Effector CD4-positive, alpha-beta T cell (primary cell): ENCODE measurements around the gene SBF2.
"Not testable (repeated sequence)": the region's sequence is repeated elsewhere in the genome, so short reads cannot be mapped to it uniquely, and the experiment has no call there.

ENCODE experiments used
- DNase-seq: peaks from one replicate; pipeline ENCODE4 v3.0.0-alpha.2; 2020

Gene SBF2

DNA sequence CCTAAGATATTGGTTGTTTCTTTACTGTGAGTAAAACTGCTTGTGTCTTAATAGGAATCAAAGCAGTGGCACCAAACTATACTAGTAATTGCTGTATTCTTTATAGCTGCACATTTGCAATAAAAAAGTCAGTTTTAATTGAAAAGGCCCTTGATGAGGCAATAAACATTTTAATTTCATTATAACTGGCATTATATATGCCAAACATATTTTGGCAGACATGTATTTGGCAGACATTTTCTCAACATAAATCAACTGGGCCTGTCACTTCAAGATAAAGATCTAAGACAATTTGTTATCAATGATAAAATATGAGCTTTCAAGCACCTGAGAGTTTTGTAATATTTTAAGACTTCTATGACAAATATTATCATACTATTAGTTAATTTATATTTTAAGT is 245.7 kb downstream of the SBF2 start:
- DNase-seq, result no peak

DNA sequence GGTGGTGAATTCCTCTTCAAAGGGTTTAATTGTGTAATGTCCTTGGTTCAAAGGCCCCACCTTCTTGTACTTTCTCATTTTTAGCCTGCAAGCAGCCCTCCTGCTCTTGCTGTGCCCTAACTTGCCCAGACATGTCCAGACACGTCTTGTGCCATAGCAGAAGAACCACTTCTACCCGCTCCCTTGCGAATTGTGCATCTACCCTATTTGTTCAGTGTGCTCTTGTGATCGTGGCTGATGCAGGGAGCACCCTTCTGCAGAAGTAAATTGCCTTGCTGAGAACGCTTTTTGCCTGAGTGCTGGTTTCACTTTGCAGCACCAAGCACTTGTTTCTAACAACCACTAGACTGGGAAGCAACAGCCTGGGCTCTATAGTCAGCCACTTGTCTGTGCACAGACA is 249.4 kb downstream of the SBF2 start:
- DNase-seq, result no peak

DNA sequence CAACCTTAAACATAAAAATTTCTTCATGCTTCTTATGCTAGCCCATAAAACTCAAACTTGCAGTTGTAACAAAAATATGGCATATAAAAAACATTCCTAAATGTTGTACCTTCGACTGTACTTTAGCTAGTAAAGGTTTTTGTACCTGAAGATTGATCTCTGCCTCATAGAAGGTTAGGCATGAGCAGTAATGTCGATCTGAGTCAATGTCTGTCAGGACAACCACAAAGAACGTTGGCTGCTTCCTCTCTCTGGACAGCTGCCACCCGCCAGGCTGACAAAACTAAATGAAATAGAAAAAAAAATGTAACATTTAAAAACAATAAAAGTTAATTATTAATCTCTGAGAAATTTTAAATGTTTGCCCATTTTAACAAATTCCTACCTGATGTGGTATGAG is 251.3 kb downstream of the SBF2 start:
- no peak for DNase-seq

DNA sequence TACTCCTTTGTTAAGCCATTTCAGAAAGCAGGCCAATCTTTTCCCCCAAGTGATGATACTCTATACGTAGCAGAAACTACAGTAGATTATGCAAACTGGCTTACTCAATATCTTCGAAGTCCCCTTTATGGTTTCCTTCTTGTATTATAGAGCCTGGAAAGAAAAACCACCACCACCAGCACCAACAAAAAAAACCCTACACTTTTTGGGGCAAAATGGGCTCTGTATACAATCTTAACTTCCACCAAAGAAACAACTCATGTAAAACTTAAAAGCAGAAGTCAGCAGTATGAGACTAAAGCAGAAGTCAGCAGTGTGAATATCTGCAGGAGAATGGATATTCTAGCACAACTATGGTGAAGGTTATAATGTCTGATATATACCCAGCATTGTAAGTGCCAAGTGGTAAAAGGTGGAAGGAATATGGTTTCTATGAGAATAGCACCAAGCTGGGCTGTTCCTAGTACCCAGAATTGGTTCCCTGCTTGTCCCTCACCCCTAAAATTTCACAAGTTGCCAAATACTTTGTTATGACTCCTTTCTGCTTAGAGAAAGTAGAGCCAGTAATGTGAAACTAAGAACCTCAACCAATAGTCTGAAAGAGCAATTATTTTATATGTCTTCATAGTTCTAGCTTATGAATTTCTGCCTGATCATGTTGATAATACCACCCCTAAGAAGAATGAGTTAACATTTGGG is 252.1 kb downstream of the SBF2 start:
- no peak for DNase-seq

DNA sequence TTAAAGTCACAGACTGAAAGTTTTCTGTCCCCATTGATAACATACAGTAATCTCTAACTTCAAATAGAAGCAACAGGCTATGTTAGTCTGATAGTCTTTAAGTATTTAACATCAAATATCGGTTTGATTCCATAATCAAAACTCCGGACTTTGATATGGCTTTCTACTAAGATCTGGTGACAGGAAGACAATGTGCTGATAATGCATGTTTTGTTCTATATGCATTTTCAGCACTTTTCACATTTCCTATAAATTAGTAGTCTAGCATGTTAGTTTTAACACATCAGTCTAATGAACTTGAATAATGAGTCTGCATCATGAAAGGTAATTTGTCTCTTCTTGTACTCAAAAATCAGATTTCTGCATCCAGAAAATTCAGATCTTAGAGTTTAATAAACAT is 252.7 kb downstream of the SBF2 start:
- DNase-seq, result no peak

DNA sequence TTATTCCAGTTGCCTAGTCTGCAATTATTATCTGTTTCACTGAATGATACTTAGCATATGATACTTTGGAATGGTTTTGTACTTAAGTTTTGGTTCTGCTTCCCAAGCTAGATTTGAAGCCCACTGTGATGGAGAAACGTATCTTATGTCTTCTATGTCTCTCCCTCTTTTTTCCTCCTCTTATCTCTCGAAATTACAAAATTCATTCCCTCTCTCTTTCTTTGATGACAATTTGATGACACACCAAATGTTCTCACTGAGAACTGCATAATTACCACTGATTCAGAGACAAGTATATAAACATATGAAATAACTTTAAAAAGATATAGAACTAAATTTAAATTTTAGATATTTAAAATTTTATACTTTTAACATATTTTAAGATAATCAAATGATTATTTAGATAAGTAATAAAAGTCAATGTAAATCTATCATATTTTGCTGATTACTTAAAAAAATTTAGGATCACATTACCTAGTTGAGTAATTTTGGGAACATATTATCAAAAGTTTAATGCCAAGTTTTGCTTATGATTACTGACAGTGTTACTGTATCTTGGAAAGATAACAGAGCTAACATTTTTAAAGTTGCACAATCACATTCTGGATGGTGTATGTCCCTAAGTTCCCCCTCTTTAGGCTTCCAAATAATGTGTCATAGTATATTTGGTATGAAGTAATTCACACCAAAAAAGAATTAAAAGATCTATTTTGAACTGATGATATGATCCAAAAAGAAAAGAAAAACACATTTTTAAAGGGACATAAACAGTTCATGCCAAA is 255.3 kb downstream of the SBF2 start:
- DNase-seq, result no peak

DNA sequence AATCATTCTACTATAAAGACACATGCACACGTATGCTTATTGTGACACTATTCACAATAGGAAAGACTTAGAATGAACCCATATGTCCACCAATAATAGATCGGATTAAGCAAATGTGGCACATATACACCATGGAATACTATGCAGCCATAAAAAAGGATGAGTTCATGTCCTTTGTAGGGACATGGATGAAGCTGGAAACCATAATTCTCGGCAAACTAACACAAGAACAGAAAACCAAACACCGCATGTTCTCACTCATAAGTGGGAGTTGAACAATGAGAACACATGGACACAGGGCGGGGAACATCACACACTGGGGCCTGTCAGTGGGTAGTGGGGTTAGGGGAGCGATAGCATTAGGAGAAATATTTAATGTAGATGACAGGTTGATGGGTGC is 258.1 kb downstream of the SBF2 start:
- DNase-seq, result not testable (repeated sequence)

DNA sequence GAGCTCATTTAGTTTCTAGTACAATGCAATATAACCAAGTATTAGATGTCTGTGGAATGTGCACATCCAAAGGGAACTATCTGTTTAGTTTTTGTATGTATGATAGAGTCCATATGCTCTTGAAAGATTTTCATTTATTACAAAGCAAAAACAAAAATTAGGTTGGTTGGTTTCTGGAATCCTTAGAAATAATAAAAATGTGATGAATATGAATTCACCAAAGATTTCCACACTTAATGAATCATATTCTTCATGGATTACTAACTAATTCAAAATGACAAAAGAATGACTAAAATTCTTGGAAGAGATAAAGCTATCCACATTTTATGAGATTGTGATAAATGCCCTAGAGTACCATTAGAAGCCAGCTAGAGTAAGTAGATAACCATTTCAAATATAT is 261.1 kb downstream of the SBF2 start:
- DNase-seq, result no peak

DNA sequence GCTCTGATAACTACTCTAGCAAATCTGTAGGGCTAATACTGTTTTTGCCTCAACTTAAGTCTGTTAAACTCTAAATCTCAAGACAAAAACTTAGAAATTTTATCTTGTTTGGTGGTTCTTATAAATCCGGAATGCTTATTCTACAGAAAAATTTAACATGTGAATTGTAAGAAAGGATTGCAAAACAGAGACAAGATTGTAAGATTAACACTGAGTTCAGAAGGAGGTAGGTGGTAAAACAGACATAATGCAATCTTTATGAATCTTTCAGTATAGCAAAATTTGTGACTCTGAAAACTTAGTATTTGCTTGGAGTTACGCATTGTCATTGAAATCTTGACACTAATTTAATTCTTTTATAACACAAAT is 263.9 kb downstream of the SBF2 start:
- DNase-seq, result no peak

DNA sequence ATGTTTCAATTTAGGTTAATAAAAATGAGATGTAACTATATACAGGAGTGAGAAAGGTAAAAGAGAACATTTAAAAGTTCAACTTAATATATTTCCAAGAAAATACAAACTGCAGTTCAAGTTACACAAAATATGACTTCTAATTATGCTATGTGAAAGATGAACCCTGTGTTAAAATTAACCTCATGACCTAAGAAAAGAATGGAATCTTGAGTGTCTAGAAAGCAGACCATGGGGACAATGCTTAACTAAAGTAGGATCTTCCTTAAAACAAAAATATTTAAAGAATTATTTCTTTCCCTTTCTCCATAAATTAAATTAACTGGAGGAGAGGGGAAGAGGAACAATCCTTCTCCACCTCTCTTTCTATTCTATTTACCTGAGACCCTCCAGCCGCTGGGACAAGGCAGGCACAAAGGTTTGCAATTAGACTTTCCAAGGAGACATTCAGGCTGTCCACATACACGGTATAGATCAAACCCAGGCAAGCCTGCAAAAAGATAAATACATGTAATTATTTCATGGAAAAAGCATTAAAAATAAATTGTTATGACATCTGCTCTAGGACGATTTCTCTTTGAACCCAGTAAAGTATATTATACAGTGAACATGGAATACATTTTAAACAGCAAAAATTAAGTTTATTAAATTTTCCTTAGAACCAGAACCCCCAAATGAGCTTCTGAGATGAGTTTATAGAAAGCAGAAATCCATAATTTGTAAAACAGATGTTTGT is 264.5 kb downstream of the SBF2 start:
- no peak for DNase-seq

DNA sequence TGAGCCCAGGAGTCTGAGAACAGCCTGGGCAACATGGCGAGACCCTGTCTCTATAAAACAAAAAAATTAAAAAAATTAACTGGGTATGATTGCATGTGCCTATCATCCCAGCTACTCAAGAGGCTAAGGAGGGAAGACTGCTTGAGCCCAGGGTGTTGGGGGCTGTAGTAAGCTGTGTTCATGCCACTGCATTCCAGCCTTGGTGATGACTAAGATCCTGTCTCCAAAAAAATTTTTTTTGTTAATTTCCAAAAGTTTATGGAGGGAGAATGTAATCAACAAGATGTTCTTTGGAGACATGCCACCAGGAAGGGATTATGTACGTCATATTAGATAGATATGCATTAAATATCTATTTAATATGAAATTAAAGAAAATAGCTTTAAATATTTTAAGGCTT is 267.5 kb downstream of the SBF2 start:
- no peak for DNase-seq

DNA sequence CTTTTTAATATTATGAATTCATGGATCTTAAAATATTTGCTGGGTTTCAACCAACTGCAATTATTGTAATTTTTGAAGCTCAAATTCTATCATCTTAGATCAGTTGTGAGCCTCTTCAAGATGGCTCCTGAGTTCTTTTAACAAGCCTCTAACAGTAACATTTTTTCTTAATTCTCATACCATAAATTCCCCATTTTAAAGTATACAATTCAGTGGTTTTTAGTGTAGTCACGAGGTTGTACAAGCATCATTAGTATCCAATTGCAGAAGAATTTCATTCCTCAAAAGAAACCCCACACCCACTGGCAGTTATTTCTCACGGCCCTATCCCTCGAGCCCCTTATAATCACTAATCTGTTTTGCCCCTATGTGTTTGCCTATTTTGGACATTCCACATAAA is 270.8 kb downstream of the SBF2 start:
- no peak for DNase-seq

DNA sequence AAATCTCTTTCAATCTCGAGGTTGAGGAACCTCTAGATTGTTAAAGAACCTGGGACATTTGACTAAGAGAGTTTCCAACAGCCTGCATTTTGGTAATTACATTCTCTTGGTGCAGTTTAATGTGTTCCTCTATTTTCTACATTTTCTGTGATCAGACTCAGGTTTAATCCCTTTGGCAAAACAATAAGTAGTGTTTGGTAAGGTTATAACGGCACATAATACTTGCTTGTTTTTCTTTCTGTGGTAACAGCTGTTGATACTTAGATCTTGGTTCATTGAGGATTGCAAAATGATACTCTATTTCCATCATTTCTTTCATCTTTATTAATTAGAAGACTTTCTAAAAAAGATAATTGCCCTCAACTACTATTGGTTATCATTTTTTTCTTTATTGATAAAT is 271.3 kb downstream of the SBF2 start:
- no peak for DNase-seq

DNA sequence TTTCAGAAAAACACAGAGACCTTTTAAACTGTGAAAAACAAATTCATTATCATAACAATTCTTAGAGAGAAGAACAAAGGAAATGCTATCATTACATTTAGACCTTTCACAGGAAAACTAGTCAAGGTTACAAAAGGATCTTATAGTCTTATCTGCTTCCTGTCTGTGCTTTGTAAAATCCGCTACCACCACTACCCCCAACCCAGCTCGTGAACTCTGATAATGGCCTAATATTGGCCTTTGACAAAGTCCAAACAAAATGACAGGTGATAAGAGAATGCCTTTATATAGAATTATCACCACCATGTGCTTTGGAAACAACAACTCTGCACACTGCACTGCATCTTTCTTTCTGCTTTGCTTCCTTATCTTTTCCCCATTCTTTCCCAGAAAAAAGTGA is 272.5 kb downstream of the SBF2 start:
- DNase-seq, result no peak

DNA sequence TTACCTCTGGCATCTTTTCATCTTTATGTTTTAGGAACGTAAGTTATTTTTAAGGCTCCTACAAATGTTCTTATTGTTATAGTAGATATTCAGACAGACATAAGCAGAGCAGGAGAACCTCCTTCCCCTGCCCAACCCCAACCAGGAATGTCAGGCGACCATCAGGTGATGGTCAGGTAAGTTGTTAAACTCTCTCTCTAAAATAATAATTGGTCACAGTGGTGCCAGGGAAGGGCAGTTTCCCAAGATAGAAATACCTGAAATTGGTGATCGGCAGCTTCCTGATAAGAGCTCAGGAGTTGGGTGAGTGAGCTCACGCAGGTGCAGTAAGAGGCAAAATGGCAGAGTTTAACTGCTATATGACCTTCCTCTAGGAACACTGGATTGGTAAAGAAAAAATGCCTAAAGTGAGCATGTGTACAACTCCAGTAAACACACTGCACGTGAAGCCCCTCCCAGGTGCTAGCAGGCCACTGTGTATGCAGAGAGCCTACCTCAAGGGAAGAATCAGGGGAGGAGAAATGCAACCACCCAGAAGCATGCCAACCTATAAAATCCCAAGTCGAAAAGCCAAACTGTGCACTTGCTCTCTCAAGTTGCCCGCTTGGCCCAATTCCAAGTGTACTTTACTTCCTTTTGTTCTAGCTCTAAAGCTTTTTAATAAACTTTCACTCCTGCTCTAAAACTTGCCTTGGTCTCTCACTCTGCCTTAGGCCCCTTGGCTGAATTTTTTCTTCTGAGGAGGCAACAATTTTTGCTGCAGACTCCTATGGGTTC is 273.9 kb downstream of the SBF2 start:
- no peak for DNase-seq

DNA sequence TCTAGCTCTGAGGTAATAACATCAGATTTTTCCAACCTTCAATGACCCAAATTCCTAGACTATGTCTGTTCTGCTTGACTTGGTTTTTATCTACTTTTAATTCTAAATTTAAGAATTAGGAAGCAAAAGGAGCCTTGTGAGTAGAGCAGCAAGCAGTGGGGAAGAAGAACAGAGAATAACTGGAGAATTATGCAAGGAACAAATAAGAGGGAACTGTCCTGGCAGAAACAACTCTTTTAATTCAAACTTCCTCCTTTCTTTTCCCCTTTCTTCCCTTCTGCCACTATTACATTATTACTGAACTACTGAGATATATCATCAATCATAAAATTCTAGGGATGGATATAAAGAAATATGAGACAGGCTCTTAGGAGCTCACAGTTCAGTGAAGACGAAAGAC is 276.1 kb downstream of the SBF2 start:
- no peak for DNase-seq

DNA sequence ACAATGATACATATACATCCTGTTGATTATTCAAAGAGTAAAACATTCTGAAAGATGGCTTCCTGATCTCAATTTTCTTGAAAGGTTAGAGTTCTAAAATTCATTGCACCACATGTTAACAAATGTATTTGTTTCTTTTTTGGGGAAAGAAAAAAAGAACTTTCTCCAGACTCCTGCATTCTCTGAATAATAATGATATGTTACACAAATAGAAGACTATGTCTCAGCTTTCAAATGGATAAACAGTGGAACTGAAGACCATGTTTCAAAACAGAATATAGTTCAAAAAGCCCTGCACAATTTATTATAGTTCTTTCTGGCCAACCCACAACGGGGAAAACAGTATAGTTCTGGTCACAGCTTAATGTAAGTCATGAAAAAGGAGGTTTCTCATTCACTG is 277.0 kb downstream of the SBF2 start:
- DNase-seq, result no peak

DNA sequence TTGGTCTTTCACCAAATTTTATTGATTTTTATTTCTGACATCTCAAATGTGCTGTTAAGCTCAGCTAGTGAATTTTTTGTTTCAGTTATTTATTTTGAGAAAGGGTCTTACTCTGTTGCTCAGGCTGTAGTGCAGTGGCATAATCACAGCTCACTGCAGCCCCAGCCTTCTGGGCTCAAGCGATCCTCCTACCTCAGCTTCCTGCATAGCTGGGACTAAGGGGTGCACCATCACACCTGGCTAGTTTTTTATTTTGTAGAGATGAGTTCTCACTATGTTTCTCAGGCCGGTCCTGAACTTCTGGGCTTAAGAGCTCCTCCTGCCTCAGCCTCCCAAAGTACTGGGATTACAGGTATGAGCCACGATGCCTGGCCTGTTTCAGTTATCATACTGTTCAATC is 282.0 kb downstream of the SBF2 start:
- DNase-seq, result no peak

DNA sequence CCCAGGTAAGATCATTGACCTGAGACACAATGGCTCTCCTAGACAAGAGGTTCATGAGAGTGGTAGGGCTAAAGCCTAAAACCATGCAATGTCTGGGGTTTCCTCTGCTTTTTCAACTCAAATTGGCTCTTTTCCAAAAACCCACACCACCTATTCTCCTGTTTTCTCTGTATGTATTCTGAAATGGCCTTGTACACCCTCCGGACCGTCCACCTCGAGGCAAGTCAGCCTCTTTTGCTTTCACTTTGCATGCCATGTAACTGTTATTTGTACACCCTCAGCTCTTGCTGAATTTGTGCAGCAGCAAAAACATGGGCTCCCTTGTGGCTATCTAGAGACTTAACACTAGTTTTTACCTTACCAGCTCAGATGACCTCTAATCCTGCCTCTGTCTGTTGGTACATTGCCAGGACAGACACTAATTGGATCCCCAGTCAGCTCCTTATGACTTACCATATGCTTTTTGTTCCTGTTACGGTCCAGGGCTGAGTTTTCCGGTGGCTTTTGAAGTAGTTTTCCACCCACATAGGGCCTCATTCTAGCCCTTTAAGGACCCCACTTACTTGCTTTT is 288.0 kb downstream of the SBF2 start:
- DNase-seq, result no peak

DNA sequence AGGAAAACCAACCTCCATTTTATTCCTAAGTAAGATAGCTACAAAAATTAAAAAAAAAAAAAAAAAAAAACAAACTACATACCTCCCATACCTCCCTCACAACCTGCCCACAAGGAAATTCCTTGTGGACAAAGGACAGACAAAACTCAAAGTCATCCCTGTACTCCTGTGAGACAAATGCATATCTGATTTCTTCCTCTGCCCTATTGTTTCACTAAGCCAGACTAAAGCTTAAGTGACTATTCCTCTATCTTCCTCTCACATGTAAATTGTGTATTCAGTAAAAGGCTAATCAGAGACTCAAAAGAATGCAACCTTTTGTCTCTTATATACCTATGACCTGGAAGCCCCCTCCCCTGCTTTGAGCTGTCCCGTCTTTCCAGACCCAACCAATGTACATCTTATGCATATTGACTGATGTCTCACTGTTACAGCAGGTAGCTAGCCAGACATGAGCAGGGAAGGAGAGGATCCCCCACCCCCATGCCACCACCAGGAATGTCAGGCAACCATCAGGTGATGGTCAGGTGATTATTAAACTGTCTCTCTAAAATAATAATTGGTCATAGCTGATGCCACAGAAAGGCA is 289.4 kb downstream of the SBF2 start:
- no peak for DNase-seq

DNA sequence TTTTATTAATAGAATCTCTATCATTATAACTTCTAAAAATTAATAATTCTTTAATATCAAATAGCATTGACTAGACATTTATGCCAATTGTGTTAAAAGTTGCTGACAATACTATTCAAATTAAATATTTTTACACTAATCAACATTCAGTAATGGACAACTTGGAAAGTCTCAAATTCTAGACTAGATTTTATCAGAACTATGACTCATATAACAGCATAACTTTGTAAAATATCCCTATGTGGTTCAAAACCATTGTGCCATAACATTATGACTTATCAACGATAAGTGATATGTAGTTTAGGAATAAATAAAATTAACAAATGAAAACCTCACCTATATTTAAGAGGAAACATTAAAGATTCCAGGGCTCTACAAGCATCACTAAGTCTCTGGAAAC is 291.8 kb downstream of the SBF2 start:
- DNase-seq, result no peak

DNA sequence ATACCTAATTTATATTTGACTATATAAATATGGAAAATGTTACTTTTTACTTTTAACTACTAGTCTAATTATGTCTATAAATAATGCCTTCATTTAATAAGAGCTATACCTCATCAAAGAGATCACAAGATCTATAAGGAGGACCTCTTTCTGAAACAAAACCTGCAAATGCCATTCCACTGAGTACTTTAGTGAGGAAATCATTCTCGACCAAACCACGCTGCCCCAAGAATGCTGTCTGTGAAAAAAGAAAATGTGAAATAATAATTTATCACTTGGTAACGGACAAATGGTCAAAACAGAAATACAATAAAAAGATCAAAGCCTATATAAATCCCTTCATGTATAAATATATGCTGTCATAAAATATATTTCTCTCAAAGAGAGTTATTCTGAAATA is 301.7 kb downstream of the SBF2 start:
- no peak for DNase-seq
